Fibroblast of pulmonary artery (primary cell): ENCODE data around the gene RNF186.
"Not testable (repeated sequence)": the region's sequence is repeated elsewhere in the genome, so short reads cannot be mapped to it uniquely, and the experiment has no call there.

Experiments used
- DNase-seq: peaks from one replicate; pipeline ENCODE4 v3.0.0-alpha.2; 2010; ENCODE audit warnings: low read depth
- H3K4me3 ChIP-seq: replicated peaks from 2 replicates; pipeline ENCODE4 v1.5.1; 2011; ENCODE audit warnings: low read depth, mild to moderate bottlenecking, control low read depth, low read length, moderate library complexity
- CTCF ChIP-seq: IDR thresholded peaks from 2 replicates; pipeline ENCODE4 v1.5.1; 2011; ENCODE audit warnings: mild to moderate bottlenecking, control low read depth, low read length, inconsistent platforms; ENCODE audit errors: missing control alignments

The RNF186 gene

GRCh38 chr1:19797827-19798226 lies 17.3 kb downstream of the RNF186 start:
- DNase-seq = no peak
- TF ChIP-seq CTCF = no peak
- H3K4me3 ChIP-seq = no peak overlapping the region

GRCh38 chr1:19794583-19794982 lies 20.5 kb downstream of the RNF186 start:
- TF ChIP-seq CTCF = no peak
- no peak for DNase-seq
- no peak overlapping the region for H3K4me3 ChIP-seq

- no peak for TF ChIP-seq CTCF
- H3K4me3 ChIP-seq = no peak overlapping the region
- DNase-seq = no peak
These were observed 21.6 kb downstream of the RNF186 start for GRCh38 chr1:19793360-19794046.

- DNase-seq = no peak
- no peak for TF ChIP-seq CTCF
- no peak overlapping the region for H3K4me3 ChIP-seq
These were observed 22.7 kb downstream of the RNF186 start for GRCh38 chr1:19792237-19793002.

GRCh38 chr1:19790061-19790975 lies 24.8 kb downstream of the RNF186 start:
- peak; percentile 42 for DNase-seq
- H3K4me3 ChIP-seq = not testable (repeated sequence)

- DNase-seq = no peak
- TF ChIP-seq CTCF = no peak
- H3K4me3 ChIP-seq = no peak overlapping the region
These were observed 28.1 kb downstream of the RNF186 start for GRCh38 chr1:19786988-19787423.

- no peak for DNase-seq
These were observed 29.4 kb downstream of the RNF186 start for GRCh38 chr1:19785660-19786059.

More at GRCh38 chr1:19785660-19786059, 29.4 kb downstream of the RNF186 start:
- TF ChIP-seq CTCF = no peak
- no peak overlapping the region for H3K4me3 ChIP-seq
